IMR-90 (cell line): Measurements from ENCODE around the gene ARV1.

Experiments used
- BHLHE40 ChIP-seq: fragments of 150-350 bp; IDR thresholded peaks from 2 replicates; pipeline ENCODE4 v1.6.1; 2016; ENCODE audit warnings: mild to moderate bottlenecking, low read depth, low read length
- CEBPB ChIP-seq: IDR thresholded peaks from 2 replicates; pipeline ENCODE4 v1.6.1; 2012; ENCODE audit warnings: low read depth, low read length, improper control_type of control experiment
- CHD1 ChIP-seq: IDR thresholded peaks from 2 replicates; pipeline ENCODE4 v1.6.1; 2012; ENCODE audit warnings: low read depth, low read length, improper control_type of control experiment
- CTCF ChIP-seq: conservative IDR thresholded peaks from 2 replicates; pipeline ENCODE4 v1.5.1; 2012; ENCODE audit warnings: mild to moderate bottlenecking, low read depth, low read length, improper control_type of control experiment
- FOS ChIP-seq: fragments of 150-350 bp; IDR thresholded peaks from 2 replicates; pipeline ENCODE4 v1.6.1; 2016; ENCODE audit warnings: low read depth, low read length
- MXI1 ChIP-seq: IDR thresholded peaks from 2 replicates; pipeline ENCODE4 v1.6.1; 2012; ENCODE audit warnings: low read depth, mild to moderate bottlenecking, low read length, moderate library complexity, borderline replicate concordance
- NFE2L2 ChIP-seq: fragments of 150-350 bp; IDR thresholded peaks from 2 replicates; pipeline ENCODE4 v1.6.1; 2016; ENCODE audit warnings: low read depth, mild to moderate bottlenecking, low read length
- POLR2A ChIP-seq: IDR thresholded peaks from 2 replicates; pipeline ENCODE4 v1.6.1; 2012; ENCODE audit warnings: mild to moderate bottlenecking, low read depth, low read length
- RAD21 ChIP-seq: IDR thresholded peaks from 2 replicates; pipeline ENCODE4 v1.6.1; 2012; ENCODE audit warnings: low read length, improper control_type of control experiment
- RCOR1 ChIP-seq: IDR thresholded peaks from 2 replicates; pipeline ENCODE4 v1.6.1; 2012; ENCODE audit warnings: mild to moderate bottlenecking, low read length, improper control_type of control experiment; ENCODE audit not compliant: insufficient replicate concordance
- RFX5 ChIP-seq: IDR thresholded peaks from 2 replicates; pipeline ENCODE4 v1.8.0; 2012; ENCODE audit warnings: low read depth, mild to moderate bottlenecking, low read length, moderate library complexity
- SMC3 ChIP-seq: fragments of 150-350 bp; IDR thresholded peaks from 2 replicates; pipeline ENCODE4 v1.6.1; 2016; ENCODE audit warnings: low read depth, mild to moderate bottlenecking, antibody characterized with exemption, low read length, moderate library complexity
- USF2 ChIP-seq: fragments of 150-350 bp; IDR thresholded peaks from 2 replicates; pipeline ENCODE4 v1.6.1; 2017; ENCODE audit warnings: mild to moderate bottlenecking, antibody characterized with exemption, low read length, low read depth

GRCh38 chr1:230979952-230980351 lies 1.1 kb downstream of the ARV1 start:
- TF ChIP-seq CTCF (no peak), USF2 (no peak), RFX5 (no peak), FOS (no peak), RAD21 (no peak), BHLHE40 (no peak), RCOR1 (no peak), MXI1 (no peak), POLR2A (no peak), CEBPB (no peak), SMC3 (no peak), NFE2L2 (no peak), CHD1 (no peak)
